SK-N-SH treated with all-trans-retinoic acid at 6 μM for 48 hours (cell line): Measurements from ENCODE around the gene SLC18A2.
A peak's percentile ranks its signal among the peaks of the same experiment; 100 is the strongest.

ENCODE experiments used
- ATAC-seq: fragments of 200-7000 bp; cut with Tn5 transposase; 3 replicates; pipeline ENCODE4 v1.9.1; 2020; ENCODE audit warnings: mild to moderate bottlenecking, moderate library complexity
- CSDC2 ChIP-seq: fragments of 250-450 bp; sonication (Bioruptor Pico); IDR thresholded peaks from 2 replicates; pipeline ENCODE4 v1.5.0; 2020; ENCODE audit warnings: mild to moderate bottlenecking, moderate library complexity
- ESRRG ChIP-seq: fragments of 250-450 bp; sonication (Bioruptor Pico); IDR thresholded peaks from 2 replicates; pipeline ENCODE4 v1.6.1; 2021; ENCODE audit warnings: mild to moderate bottlenecking
- ISL1 ChIP-seq: fragments of 250-450 bp; sonication (Bioruptor Pico); IDR thresholded peaks from 2 replicates; pipeline ENCODE4 v2.1.2; 2022; ENCODE audit warnings: mild to moderate bottlenecking, moderate library complexity
- PPARA ChIP-seq: fragments of 250-450 bp; sonication (Bioruptor Pico); IDR thresholded peaks from 2 replicates; pipeline ENCODE4 v1.5.0; 2020; ENCODE audit warnings: mild to moderate bottlenecking, borderline replicate concordance
- RARB ChIP-seq: fragments of 250-450 bp; sonication (Bioruptor Pico); IDR thresholded peaks from 2 replicates; pipeline ENCODE4 v1.8.0; 2021; ENCODE audit warnings: mild to moderate bottlenecking, moderate library complexity
- SNAI2 ChIP-seq: fragments of 250-450 bp; sonication (Bioruptor Pico); IDR thresholded peaks from 2 replicates; pipeline ENCODE4 v1.5.0; 2020; ENCODE audit warnings: mild to moderate bottlenecking, moderate library complexity
- TCF4 ChIP-seq: fragments of 250-450 bp; sonication (Bioruptor Pico); IDR thresholded peaks from 2 replicates; pipeline ENCODE4 v1.8.0; 2021; ENCODE audit warnings: mild to moderate bottlenecking, moderate library complexity, borderline replicate concordance
- TOX ChIP-seq: fragments of 250-450 bp; sonication (Bioruptor Pico); IDR thresholded peaks from 2 replicates; pipeline ENCODE4 v1.8.0; 2021; ENCODE audit warnings: mild to moderate bottlenecking, moderate library complexity, borderline replicate concordance
- ZC3H10 ChIP-seq: fragments of 250-450 bp; sonication (Bioruptor Pico); IDR thresholded peaks from 2 replicates; pipeline ENCODE4 v1.5.1; 2021; ENCODE audit warnings: mild to moderate bottlenecking, moderate library complexity
- ZFP3 ChIP-seq: fragments of 250-450 bp; sonication (Bioruptor Pico); IDR thresholded peaks from 2 replicates; pipeline ENCODE4 v1.5.0; 2020; ENCODE audit warnings: mild to moderate bottlenecking, moderate library complexity
- ZFP30 ChIP-seq: fragments of 450-650 bp; formaldehyde crosslinking; IDR thresholded peaks from 2 replicates; pipeline ENCODE4 v1.5.0; 2022; ENCODE audit warnings: mild to moderate bottlenecking, moderate library complexity
- ZNF565 ChIP-seq: fragments of 450-650 bp; formaldehyde crosslinking; conservative IDR thresholded peaks from 2 replicates; pipeline ENCODE4 v1.5.0; 2020; ENCODE audit warnings: low read depth, mild to moderate bottlenecking, moderate library complexity
- ZNF8 ChIP-seq: fragments of 450-650 bp; formaldehyde crosslinking; IDR thresholded peaks from 2 replicates; pipeline ENCODE4 v1.5.0; 2020; ENCODE audit warnings: mild to moderate bottlenecking, moderate library complexity
- TF ChIP-seq, protein P1 (sequence below): fragments of 250-450 bp; sonication (Bioruptor Pico); IDR thresholded peaks from 2 replicates; pipeline ENCODE4 v1.8.0; 2021; ENCODE audit warnings: low read depth, mild to moderate bottlenecking, moderate library complexity, borderline replicate concordance
- TF ChIP-seq, protein P2 (sequence below): fragments of 250-450 bp; sonication (Bioruptor Pico); IDR thresholded peaks from 2 replicates; pipeline ENCODE4 v1.5.1; 2020; ENCODE audit warnings: low read depth, mild to moderate bottlenecking, moderate library complexity
- TF ChIP-seq, protein P3 (sequence below): fragments of 250-450 bp; sonication (Bioruptor Pico); IDR thresholded peaks from 2 replicates; pipeline ENCODE4 v1.5.0; 2020; ENCODE audit warnings: mild to moderate bottlenecking, moderate library complexity
- TF ChIP-seq, protein P4 (sequence below): fragments of 250-450 bp; sonication (Bioruptor Pico); IDR thresholded peaks from 2 replicates; pipeline ENCODE4 v1.8.0; 2020; ENCODE audit warnings: mild to moderate bottlenecking, moderate library complexity, borderline replicate concordance

SLC18A2 gene

DNA sequence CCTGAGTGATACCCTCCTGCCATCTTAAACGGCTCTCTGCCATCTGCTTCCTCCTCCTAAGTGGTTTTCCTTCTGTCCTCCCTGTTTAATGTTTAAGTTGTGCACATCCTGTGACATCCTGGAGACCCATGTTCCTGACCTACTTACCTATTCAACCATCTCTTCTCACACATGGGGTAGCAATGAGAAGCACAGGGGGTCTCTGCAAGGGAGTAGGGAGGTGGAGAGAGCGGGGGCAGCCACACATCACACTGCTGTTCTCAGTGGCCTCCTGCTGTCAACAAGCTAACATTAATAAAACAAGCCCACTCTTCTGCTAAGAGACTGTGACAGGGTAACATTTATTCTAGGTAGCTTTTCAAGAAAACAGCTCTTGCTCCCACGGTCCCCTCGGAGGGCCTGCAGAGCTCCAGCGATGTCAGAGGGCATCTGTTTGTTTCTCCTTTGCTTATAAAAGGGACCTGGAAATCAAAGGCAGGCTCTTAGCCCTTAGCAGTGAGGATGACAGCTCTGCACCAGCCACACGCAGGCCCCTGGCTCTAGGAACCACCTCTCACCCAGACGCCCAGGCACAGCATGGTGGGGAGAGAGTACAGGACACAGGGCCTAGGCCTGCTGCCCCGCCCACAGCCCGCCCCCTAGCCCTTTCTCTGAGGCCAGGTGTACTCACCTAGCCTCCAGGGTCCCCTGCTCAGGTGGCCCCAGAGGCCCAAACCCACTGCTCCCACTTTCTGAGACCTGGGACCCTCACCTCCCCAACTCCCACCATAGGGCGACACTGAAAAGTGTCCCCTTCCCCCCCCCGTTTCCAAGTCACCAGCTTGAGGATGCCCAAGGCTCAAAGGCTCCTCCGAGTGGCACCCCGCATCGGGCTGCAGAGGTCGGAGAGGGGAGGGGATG is 943 bp upstream of the SLC18A2 start:
- no peak for TF ChIP-seq TOX (CRISPR knock-in tag)
- TF ChIP-seq ZFP30 (CRISPR knock-in tag): no peak
- TF ChIP-seq, protein P1, sequence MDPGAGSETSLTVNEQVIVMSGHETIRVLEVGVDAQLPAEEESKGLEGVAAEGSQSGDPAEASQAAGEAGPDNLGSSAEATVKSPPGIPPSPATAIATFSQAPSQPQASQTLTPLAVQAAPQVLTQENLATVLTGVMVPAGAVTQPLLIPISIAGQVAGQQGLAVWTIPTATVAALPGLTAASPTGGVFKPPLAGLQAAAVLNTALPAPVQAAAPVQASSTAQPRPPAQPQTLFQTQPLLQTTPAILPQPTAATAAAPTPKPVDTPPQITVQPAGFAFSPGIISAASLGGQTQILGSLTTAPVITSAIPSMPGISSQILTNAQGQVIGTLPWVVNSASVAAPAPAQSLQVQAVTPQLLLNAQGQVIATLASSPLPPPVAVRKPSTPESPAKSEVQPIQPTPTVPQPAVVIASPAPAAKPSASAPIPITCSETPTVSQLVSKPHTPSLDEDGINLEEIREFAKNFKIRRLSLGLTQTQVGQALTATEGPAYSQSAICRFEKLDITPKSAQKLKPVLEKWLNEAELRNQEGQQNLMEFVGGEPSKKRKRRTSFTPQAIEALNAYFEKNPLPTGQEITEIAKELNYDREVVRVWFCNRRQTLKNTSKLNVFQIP: no peak
- TF ChIP-seq ESRRG (CRISPR knock-in tag): no peak
- TF ChIP-seq ZFP3 (CRISPR knock-in tag): no peak
- TF ChIP-seq ZC3H10: no peak
- no peak for TF ChIP-seq ZNF8
- TF ChIP-seq RARB (CRISPR knock-in tag): no peak
- TF ChIP-seq, protein P2, sequence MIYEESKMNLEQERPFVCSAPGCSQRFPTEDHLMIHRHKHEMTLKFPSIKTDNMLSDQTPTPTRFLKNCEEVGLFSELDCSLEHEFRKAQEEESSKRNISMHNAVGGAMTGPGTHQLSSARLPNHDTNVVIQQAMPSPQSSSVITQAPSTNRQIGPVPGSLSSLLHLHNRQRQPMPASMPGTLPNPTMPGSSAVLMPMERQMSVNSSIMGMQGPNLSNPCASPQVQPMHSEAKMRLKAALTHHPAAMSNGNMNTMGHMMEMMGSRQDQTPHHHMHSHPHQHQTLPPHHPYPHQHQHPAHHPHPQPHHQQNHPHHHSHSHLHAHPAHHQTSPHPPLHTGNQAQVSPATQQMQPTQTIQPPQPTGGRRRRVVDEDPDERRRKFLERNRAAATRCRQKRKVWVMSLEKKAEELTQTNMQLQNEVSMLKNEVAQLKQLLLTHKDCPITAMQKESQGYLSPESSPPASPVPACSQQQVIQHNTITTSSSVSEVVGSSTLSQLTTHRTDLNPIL (CRISPR knock-in tag): no peak
- no peak for TF ChIP-seq TCF4 (CRISPR knock-in tag)
- no peak for ATAC-seq

DNA sequence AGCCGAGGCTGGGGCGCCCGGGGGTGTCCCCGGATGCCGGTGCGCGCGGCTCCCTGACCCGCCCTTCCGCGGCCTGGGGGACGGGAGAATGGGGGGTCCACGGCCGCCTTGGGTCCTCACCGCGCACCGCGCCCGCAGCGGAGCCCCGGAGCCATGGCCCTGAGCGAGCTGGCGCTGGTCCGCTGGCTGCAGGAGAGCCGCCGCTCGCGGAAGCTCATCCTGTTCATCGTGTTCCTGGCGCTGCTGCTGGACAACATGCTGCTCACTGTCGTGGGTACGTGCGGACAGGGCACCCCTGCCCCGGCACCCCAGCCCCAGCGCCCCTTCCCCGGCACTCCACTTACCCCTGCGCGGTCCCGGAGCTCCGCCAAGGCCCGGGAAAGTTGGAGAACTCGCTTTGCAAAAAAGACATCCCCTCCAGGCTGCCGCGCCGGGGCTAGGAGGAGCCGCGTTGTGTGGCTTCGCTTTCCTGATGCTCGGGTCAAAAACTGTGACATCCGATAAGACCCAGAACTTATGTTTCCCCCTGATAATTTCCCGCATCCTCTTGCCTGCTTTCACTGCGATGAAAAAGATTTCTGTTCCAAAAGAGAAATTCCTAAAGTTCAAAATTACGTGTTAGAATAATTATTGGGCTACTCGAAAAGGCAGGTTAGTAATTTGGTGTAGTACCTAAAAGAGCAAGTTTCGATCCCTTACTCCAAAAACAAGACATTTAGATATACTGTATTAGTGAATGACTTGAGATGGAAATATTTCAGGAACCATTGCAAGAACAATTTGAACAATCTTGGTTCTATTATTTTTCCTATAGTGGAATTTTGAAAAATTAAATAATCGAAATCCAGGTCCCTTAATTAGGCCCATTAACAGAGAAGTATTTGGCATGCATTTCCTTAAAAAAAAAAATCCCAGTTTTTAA is 888 bp downstream of the SLC18A2 start:
- ATAC-seq: peak; percentile 44; the same call in 1 of the 3 replicates

DNA sequence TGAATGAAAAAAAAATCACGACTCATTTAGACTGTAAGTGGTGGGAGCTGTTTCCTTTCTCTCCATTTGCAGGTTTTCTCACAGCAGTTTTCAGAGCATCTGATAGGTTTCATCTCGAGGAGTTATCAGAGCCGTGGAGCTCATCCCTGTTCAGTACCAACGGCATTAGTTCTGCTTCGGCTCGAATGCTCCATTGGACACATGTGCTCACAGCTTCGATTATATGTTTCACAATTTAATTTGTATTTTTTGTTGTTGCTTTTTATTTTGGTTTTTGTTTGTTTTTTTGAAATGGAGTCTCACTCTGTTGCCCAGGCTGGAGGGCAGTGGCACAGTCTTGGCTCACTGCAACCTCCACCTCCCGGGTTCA is 1.5 kb downstream of the SLC18A2 start:
- ATAC-seq: no peak
- TF ChIP-seq CSDC2 (CRISPR knock-in tag) (no peak), SNAI2 (CRISPR knock-in tag) (no peak), ZC3H10 (no peak), RARB (CRISPR knock-in tag) (no peak), PPARA (no peak), ZFP30 (CRISPR knock-in tag) (no peak), TCF4 (CRISPR knock-in tag) (no peak), ZNF565 (no peak), ISL1 (no peak)
- TF ChIP-seq, protein P2 (CRISPR knock-in tag): no peak
- TF ChIP-seq, protein P3, sequence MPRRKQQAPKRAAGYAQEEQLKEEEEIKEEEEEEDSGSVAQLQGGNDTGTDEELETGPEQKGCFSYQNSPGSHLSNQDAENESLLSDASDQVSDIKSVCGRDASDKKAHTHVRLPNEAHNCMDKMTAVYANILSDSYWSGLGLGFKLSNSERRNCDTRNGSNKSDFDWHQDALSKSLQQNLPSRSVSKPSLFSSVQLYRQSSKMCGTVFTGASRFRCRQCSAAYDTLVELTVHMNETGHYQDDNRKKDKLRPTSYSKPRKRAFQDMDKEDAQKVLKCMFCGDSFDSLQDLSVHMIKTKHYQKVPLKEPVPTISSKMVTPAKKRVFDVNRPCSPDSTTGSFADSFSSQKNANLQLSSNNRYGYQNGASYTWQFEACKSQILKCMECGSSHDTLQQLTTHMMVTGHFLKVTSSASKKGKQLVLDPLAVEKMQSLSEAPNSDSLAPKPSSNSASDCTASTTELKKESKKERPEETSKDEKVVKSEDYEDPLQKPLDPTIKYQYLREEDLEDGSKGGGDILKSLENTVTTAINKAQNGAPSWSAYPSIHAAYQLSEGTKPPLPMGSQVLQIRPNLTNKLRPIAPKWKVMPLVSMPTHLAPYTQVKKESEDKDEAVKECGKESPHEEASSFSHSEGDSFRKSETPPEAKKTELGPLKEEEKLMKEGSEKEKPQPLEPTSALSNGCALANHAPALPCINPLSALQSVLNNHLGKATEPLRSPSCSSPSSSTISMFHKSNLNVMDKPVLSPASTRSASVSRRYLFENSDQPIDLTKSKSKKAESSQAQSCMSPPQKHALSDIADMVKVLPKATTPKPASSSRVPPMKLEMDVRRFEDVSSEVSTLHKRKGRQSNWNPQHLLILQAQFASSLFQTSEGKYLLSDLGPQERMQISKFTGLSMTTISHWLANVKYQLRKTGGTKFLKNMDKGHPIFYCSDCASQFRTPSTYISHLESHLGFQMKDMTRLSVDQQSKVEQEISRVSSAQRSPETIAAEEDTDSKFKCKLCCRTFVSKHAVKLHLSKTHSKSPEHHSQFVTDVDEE (CRISPR knock-in tag): no peak
- TF ChIP-seq, protein P1: no peak
- TF ChIP-seq, protein P4, sequence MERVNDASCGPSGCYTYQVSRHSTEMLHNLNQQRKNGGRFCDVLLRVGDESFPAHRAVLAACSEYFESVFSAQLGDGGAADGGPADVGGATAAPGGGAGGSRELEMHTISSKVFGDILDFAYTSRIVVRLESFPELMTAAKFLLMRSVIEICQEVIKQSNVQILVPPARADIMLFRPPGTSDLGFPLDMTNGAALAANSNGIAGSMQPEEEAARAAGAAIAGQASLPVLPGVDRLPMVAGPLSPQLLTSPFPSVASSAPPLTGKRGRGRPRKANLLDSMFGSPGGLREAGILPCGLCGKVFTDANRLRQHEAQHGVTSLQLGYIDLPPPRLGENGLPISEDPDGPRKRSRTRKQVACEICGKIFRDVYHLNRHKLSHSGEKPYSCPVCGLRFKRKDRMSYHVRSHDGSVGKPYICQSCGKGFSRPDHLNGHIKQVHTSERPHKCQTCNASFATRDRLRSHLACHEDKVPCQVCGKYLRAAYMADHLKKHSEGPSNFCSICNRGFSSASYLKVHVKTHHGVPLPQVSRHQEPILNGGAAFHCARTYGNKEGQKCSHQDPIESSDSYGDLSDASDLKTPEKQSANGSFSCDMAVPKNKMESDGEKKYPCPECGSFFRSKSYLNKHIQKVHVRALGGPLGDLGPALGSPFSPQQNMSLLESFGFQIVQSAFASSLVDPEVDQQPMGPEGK: no peak

More for the DNA sequence above, 888 bp downstream of the SLC18A2 start:
- TF ChIP-seq ZFP30 (CRISPR knock-in tag): no peak
- no peak for TF ChIP-seq ZNF8
- TF ChIP-seq, protein P1: no peak
- TF ChIP-seq, protein P2 (CRISPR knock-in tag): no peak
- no peak for TF ChIP-seq ZNF565
- TF ChIP-seq TCF4 (CRISPR knock-in tag): no peak
- no peak for TF ChIP-seq PPARA
